Esophagus muscularis mucosa (tissue), 4 donors: ENCODE data around the gene ORMDL3. TPM values are rescaled to one million over a fixed set of nuclear protein-coding genes. Genes with fewer than 3 reads are reported as not detected.

Source experiments
- DNase-seq: peaks from one replicate; pipeline ENCODE4 v3.0.0-alpha.2; 2017; ENCODE audit errors: extremely low spot score
- H3K27ac ChIP-seq, 4 donors: fragments of 200-600 bp; sonication (generic); replicated peaks in 1 of 4; 1 replicate in 3 of 4; 2 replicates in 1 of 4; pipeline ENCODE4 v1.5.1; 2016 to 2019; ENCODE audit warnings: mild to moderate bottlenecking in 1 of 4
- H3K27me3 ChIP-seq, 4 donors: fragments of 200-600 bp; sonication (generic); one replicate each; pipeline versions ENCODE4 v1.5.1 to v1.6.0; 2016 to 2019
- H3K36me3 ChIP-seq, 4 donors: fragments of 200-600 bp; sonication (generic); one replicate each; pipeline ENCODE4 v1.5.1; 2016 to 2019
- H3K4me1 ChIP-seq, 4 donors: fragments of 200-600 bp; sonication (generic); one replicate each; pipeline ENCODE4 v1.5.1; 2016 to 2019
- H3K4me3 ChIP-seq, 4 donors: fragments of 200-600 bp; sonication (generic); 1 replicate in 2 of 4; 2 replicates in 2 of 4; pipeline ENCODE4 v1.5.1; 2016 to 2019; ENCODE audit warnings: mild to moderate bottlenecking in 4 of 4, moderate library complexity in 1 of 4
- H3K9me3 ChIP-seq, 4 donors: fragments of 200-600 bp; sonication (generic); 1 replicate in 3 of 4; 2 replicates in 1 of 4; pipeline ENCODE4 v1.5.1; 2016 to 2019
- EP300 ChIP-seq: sonication (generic); formaldehyde crosslinking; IDR thresholded peaks from one replicate; pipeline ENCODE4 v1.6.1; 2017; ENCODE audit warnings: antibody characterized with exemption
- POLR2A ChIP-seq: fragments of 450-650 bp; IDR thresholded peaks from one replicate; pipeline ENCODE4 v1.6.1; 2017; ENCODE audit warnings: antibody characterized with exemption, moderate library complexity, mild to moderate bottlenecking, low read depth
- POLR2AphosphoS5 ChIP-seq, 2 donors: sonication (generic); formaldehyde crosslinking; IDR thresholded peaks; one replicate each; pipeline ENCODE4 v1.6.1; 2017; ENCODE audit warnings: antibody characterized with exemption in 2 of 2
- WGBS: methylation state at CpG from one replicate; pipeline ENCODE4 v1.1.5; 2018; 5-methylcytosine and 5-hydroxymethylcytosine counted together
- intact Hi-C: fragments of 100-400 bp; cut with DNase I; formaldehyde crosslinking; loops from one replicate; pipeline ENCODE4 v1.15.1; 2023
- total RNA-seq, 4 donors: library from RNA; depleted of rRNA; stranded (reverse); fragments of >200 nt; gene quantifications; one replicate each; pipeline versions ENCODE4 v1.1.0 to v1.2.1, GENCODE V29; 2016
- TF ChIP-seq, protein P1 (sequence below), 3 experiments: fragments of 200-600 bp in 2 of 3; fragments of 450-650 bp in 1 of 3; sonication (generic) in 2 of 3; IDR thresholded peaks; one replicate each; pipeline ENCODE4 v1.5.1; 2017 to 2019; ENCODE audit warnings: antibody characterized with exemption in 3 of 3, mild to moderate bottlenecking in 2 of 3, moderate library complexity in 1 of 3

ORMDL3 gene
- 10 to 100 TPM; 33.2 to 68.6 (median 45.9) TPM for total RNA-seq

GRCh38 chr17:39927101-39927928, at the start of gene ORMDL3, which contains the start of gene LRRC3C:
ORMDL3 (minus strand) TSS chr17:39927601; CDS start chr17:39924203, 3,398 bp downstream.
LRRC3C (plus strand) TSS chr17:39927732; CDS start chr17:39941524, 13,792 bp downstream.
- H3K27ac ChIP-seq, result peak within 1 kb of the TSS; percentile 89 to 94 (median 93)
- under 1% methylated on average over 62 of the region's 72 CpGs for WGBS
- peak within 1 kb of the TSS; percentile 80 to 92 (median 91) for H3K4me3 ChIP-seq
- H3K9me3 ChIP-seq, result no peaks in the 10 kb centered on the region
- peak; percentile 92 to 98 for TF ChIP-seq POLR2AphosphoS5 (IDR thresholded peaks at IDR 0.05)
- peak; percentile 54 for TF ChIP-seq POLR2A
- TF ChIP-seq EP300, result no peak
- H3K27me3 ChIP-seq, result no peaks in the 10 kb centered on the region
- peaks cover 16 to 20% (median 17%) of the 10 kb centered on the region in 4 donors for H3K36me3 ChIP-seq
- peak; percentile 98 for DNase-seq
- H3K4me1 ChIP-seq, result peaks cover 42 to 56% (median 47%) of the 10 kb centered on the region in 4 donors
- intact Hi-C loops, result loop anchor here (2.0 kb wide), 1 partner anchor 53 kb away; the partner anchor contains the start of gene PSMD3

- 68% methylated on average over 4 of the region's 4 CpGs for WGBS
- TF ChIP-seq POLR2AphosphoS5 (IDR thresholded peaks at IDR 0.05) (no peak), EP300 (no peak), POLR2A (no peak)
- TF ChIP-seq, protein P1, sequence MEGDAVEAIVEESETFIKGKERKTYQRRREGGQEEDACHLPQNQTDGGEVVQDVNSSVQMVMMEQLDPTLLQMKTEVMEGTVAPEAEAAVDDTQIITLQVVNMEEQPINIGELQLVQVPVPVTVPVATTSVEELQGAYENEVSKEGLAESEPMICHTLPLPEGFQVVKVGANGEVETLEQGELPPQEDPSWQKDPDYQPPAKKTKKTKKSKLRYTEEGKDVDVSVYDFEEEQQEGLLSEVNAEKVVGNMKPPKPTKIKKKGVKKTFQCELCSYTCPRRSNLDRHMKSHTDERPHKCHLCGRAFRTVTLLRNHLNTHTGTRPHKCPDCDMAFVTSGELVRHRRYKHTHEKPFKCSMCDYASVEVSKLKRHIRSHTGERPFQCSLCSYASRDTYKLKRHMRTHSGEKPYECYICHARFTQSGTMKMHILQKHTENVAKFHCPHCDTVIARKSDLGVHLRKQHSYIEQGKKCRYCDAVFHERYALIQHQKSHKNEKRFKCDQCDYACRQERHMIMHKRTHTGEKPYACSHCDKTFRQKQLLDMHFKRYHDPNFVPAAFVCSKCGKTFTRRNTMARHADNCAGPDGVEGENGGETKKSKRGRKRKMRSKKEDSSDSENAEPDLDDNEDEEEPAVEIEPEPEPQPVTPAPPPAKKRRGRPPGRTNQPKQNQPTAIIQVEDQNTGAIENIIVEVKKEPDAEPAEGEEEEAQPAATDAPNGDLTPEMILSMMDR (IDR thresholded peaks at IDR 0.05), result no peak
Observed at GRCh38 chr17:39975801-39976200, 48.4 kb upstream of the ORMDL3 start.

GRCh38 chr17:39974433-39974832, 47.0 kb upstream of the ORMDL3 start:
- no peaks in the 10 kb centered on the region for H3K36me3 ChIP-seq
- no peak for TF ChIP-seq POLR2AphosphoS5 (IDR thresholded peaks at IDR 0.05)
- TF ChIP-seq, protein P1 (IDR thresholded peaks at IDR 0.05), result no peak
- no peak for TF ChIP-seq EP300
- TF ChIP-seq POLR2A, result no peak
- peaks cover 0 to 51% (median 4%) of the 10 kb centered on the region in 4 donors for H3K27me3 ChIP-seq
- H3K4me3 ChIP-seq, result no peak overlapping the region
- 72% methylated on average over 5 of the region's 5 CpGs for WGBS
- no peaks in the 10 kb centered on the region for H3K9me3 ChIP-seq
- intact Hi-C loops, result no loop called here
- H3K4me1 ChIP-seq, result peaks cover 0 to 2% (median under 1%) of the 10 kb centered on the region in 4 donors
- DNase-seq, result no peak
- H3K27ac ChIP-seq, result no peak overlapping the region

More at GRCh38 chr17:39975801-39976200, 48.4 kb upstream of the ORMDL3 start:
- Histone ChIP-seq H3K36me3 (no peaks in the 10 kb centered on the region), H3K9me3 (no peaks in the 10 kb centered on the region), H3K27me3 (peaks cover 0 to 44% (median 4%) of the 10 kb centered on the region in 4 donors), H3K4me1 (peaks cover 6 to 10% (median 8%) of the 10 kb centered on the region in 4 donors), H3K27ac (no peak overlapping the region), H3K4me3 (no peak overlapping the region)
- no peak for DNase-seq
- intact Hi-C loops, result no loop called here

GRCh38 chr17:39973496-39973895, 46.1 kb upstream of the ORMDL3 start:
- no peaks in the 10 kb centered on the region for H3K4me1 ChIP-seq
- no peak overlapping the region for H3K27ac ChIP-seq
- 88% methylated on average over 2 of the region's 2 CpGs for WGBS
- H3K27me3 ChIP-seq, result peaks cover 0 to 57% (median 4%) of the 10 kb centered on the region in 4 donors
- DNase-seq, result no peak
- H3K4me3 ChIP-seq, result no peak overlapping the region
- intact Hi-C loops, result no loop called here
- no peaks in the 10 kb centered on the region for H3K36me3 ChIP-seq
- TF ChIP-seq POLR2A (no peak), EP300 (no peak), POLR2AphosphoS5 (IDR thresholded peaks at IDR 0.05) (no peak)
- TF ChIP-seq, protein P1 (IDR thresholded peaks at IDR 0.05), result no peak
- H3K9me3 ChIP-seq, result no peaks in the 10 kb centered on the region

DNA sequence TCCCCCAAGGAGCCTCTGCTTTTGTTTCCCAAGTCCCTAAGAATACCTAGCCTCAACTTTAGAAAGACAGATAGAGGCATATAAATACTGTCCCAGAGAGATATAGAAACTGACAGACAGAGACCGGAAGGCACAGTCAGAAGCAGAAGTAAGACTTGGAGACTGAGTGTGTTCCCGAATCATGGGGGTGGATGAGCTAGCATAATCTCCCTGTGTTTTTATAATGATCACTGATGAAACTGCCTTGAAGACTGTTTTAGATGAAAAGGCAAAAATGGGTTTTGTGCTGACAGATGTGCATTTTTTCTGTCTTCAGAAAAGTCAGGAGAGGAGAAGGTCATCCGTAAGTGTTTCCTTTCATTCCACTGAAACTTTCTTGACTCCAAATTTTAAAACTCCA, 44.9 kb upstream of the ORMDL3 start:
- peak overlapping the region in 1 of 4 donors; percentile 8 for H3K27ac ChIP-seq
- peaks cover 0 to 62% (median 4%) of the 10 kb centered on the region in 4 donors for H3K27me3 ChIP-seq
- H3K9me3 ChIP-seq, result no peaks in the 10 kb centered on the region
- TF ChIP-seq, protein P1 (IDR thresholded peaks at IDR 0.05), result no peak
- TF ChIP-seq EP300, result no peak
- TF ChIP-seq POLR2AphosphoS5 (IDR thresholded peaks at IDR 0.05), result no peak
- no peak for TF ChIP-seq POLR2A
- DNase-seq, result no peak
- H3K4me3 ChIP-seq, result no peak overlapping the region
- intact Hi-C loops, result no loop called here
- H3K36me3 ChIP-seq, result no peaks in the 10 kb centered on the region
- WGBS, result 30% methylated on average over 3 of the region's 3 CpGs
- H3K4me1 ChIP-seq, result no peaks in the 10 kb centered on the region
